IMR-90 (cell line): Measurements from ENCODE around the gene RPH3AL.

Experiments
- CTCF ChIP-seq: conservative IDR thresholded peaks from 2 replicates; pipeline ENCODE4 v1.5.1; 2012; ENCODE audit warnings: mild to moderate bottlenecking, low read depth, low read length, improper control_type of control experiment
- MXI1 ChIP-seq: IDR thresholded peaks from 2 replicates; pipeline ENCODE4 v1.6.1; 2012; ENCODE audit warnings: low read depth, mild to moderate bottlenecking, low read length, moderate library complexity, borderline replicate concordance

GRCh38 chr17:260031-260791 is 92.4 kb downstream of the RPH3AL start:
- TF ChIP-seq MXI1 (no peak), CTCF (no peak)
